HG03469 (cell line): ENCODE data around the gene MDFI.

Experiments used
- ATAC-seq: cut with Tn5 transposase; IDR thresholded peaks from one replicate; pipeline ENCODE4 v1.9.1; 2021; ENCODE audit warnings: mild to moderate bottlenecking, moderate library complexity, moderate number of reproducible peaks; ENCODE audit not compliant: unreplicated experiment

MDFI gene, protein sequence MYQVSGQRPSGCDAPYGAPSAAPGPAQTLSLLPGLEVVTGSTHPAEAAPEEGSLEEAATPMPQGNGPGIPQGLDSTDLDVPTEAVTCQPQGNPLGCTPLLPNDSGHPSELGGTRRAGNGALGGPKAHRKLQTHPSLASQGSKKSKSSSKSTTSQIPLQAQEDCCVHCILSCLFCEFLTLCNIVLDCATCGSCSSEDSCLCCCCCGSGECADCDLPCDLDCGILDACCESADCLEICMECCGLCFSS

DNA sequence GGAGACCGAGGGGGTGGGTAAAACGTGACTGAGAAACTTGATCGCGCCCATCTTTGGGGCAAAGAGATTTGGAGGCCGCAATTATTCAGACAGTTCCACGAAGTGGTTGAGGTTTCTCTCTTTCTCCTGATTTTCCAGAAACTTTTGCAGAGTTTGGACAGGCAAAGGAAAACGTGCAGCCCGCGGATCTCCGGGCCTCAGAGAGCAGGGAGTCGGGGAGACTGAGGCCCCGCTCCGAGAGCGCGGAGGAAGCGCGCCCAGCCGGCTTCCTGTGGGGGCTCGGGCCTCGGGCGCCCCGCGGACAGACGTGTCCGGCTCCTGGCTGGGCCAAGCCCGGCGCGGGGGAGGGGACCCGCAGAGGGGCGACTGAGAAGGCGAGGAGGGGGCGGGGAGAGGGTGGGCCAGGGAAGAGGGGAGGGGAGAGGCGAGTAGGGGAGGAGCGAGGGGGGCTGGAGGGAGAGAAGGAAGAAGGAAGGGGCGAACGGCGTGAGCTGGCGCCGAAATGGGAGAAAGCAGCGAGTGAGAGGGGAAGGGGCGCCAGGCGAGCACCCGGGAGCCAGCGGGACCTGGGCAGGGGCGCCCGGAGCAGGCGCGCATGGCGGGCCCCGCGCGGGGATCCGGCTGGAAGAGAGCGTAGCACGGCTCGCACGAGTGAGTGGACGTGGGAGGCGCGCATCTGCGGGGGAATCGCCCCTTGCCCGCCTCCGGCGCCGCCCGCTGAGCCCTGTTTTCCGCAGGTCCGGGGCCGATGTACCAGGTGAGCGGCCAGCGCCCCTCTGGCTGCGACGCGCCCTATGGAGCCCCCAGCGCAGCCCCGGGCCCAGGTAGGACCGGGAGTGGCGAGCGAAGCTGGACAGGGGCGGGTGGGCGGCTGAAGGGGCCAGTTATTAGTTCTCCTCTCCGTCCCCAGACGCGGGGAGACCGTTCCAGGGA lies at the start of gene MDFI:
MDFI (plus strand) TSS at position 467 of the 933 bp plus-strand sequence; CDS start at position 749, 282 bp downstream.
- no peak for ATAC-seq

DNA sequence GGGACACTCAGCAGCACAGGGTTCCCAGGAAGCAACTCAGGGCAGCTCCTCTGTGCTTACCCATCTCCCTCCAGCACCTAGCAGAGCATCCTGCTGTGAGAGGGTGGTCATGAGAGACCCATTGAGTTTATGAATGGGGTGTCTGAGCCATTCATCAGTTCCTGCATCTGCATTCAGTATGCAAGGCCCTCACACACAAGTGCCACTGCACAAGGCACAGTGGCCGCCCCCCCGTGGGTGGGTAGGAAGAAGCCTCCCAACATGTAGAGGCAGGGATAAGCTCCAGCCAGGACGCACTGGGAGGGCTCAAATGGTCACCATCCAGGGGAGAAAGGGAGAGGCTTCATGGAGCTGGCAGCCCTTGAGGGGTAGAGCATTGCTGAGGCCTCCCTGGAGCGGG lies 49.0 kb upstream of the MDFI start:
- ATAC-seq = no peak

DNA sequence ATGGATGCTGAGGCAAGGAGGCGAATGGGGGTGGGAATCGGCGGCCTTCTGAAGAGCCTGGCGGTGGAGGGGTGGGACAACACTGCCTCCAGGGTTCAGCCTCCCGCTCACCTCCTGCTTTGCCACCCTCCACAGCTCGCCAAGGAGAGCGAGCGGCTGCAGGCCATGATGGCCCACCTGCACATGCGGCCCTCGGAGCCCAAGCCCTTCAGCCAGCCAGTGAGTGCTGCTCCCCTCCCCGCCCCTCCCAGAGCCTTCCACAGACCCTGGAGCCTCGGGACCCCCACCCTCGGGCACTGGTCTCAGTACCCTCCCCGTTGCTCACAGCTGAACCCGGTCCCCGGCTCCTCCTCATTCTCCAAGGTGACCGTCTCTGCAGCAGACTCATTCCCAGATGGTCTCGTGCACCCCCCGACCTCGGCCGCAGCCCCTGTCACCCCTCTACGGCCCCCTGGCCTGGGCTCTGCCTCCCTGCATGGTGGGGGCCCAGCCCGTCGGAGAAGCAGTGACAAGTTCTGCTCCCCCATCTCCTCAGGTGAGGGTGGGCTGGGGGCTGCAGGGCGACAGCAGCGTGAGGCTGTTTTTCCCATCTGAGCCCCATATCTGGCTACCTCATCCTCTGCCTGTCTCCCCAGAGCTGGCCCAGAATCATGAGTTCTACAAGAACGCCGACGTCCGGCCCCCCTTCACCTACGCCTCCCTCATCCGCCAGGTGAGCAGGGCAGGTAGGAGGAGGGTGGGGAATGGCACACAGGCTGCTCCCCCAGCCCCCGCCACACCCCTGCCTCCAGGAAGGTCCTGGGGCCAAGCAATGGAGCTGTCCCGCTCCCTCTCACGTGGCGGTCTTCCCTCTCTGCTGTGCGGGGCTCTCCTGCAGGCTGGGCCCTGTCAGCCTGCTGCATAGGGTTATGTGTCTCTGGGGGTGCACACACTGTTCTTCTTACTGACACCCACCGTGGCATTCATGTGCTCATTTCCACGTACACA lies 48.3 kb upstream of the MDFI start:
- no peak for ATAC-seq

DNA sequence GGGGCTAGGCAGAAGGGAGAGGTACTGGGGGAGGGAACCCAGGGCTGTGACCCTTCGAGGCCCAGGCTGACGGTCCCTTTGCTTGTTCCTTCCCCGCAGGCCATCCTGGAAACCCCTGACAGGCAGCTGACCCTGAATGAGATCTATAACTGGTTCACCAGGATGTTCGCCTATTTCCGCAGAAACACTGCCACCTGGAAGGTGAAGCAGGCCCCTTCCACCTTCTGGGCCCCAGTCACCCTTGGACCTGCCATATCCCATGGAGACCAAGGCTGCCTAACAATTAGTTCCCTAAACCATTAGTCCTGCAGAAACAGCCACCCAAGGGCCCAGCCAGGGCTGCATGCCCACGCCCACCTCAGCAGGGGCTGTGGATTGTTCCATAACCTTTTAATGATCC lies 47.1 kb upstream of the MDFI start:
- no peak for ATAC-seq

DNA sequence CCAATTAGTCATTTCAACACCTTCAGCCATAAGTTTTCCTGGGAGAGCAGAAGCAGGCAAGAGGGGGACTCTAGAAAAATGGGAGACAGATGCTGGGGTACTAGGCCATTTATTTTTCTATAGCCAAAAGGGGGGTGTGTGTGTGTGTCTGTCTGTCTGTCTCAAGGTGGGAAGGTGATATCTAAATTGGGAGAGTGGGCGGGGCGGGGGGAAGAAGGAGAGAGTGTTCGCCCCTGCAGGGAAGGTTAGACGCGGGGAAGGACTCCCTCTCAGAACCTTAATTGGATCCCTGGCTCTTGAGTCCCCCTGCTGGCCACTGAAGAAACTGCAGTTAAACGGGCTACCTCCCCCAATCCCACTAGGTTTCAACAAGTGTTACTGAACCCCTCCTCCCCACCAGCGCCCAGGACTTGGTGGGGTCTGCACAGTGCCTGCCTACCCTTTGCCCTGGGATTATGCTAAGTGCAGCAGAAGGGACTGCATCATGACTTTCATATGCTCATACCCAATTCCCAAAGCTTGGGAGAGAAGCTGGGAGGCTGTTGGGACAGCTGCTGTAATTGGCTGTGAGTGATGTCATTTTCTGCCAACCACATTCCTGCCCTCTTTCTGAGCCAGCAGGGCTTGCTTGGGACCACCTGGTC lies 46.3 kb upstream of the MDFI start:
- ATAC-seq = no peak

DNA sequence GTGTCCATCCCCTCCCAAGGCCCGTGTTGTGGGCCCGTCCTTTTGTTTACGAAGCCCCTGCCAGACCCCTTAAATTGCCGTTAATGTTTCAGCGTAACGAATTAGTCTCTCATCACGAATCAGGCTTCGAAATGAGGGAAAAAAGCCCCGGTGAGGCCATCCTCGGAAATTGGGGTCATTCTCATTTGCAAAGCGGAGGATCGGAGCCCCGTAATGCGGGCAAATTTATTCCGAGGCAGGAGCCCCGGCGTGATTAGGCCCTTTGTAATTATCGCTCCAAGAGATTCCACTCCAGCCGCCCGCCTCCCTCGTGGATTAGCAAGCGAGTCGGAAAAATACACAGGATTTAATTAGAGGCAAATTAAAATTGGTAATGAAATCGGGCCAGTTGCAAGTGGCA lies 44.9 kb upstream of the MDFI start:
- ATAC-seq = no peak

DNA sequence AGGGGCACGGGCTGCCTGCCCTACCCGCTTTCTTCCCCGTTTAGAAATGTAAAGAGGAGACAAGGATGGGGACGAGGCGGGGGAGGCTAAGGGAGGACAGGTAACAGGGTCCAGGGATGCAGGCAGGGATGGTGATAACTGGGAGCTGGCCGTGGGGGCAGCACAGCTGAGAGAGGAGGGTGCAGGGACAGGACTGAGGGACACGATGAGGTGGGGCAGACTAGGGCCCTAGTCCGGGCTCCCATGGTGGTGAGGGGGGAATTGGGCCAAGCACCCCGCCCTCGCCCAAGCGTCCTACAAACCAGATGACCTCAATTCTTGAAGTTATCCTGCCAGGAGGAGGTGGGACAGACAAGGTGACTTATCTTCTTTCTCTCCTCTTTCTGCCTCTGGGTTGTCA lies 44.4 kb upstream of the MDFI start:
- ATAC-seq = no peak

DNA sequence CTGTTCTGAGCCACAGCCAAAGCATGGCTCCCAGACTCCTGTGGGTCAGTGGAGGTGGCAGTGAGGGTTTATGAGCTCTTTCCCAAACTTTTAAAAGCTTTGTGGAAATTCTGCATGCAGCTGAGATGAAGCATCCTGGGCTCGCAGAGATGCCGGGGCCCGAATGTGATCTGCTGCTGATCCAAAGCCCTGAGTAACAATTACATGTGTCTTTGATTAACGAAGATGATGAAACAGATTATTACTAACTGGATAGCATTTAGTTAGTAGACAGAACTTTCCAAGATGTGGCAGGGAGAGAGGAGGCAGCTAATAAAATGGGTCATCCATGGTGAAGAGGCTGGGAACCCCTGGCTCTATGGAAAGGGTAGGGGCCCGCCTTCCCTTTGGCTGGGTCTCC lies 43.9 kb upstream of the MDFI start:
- ATAC-seq = no peak

DNA sequence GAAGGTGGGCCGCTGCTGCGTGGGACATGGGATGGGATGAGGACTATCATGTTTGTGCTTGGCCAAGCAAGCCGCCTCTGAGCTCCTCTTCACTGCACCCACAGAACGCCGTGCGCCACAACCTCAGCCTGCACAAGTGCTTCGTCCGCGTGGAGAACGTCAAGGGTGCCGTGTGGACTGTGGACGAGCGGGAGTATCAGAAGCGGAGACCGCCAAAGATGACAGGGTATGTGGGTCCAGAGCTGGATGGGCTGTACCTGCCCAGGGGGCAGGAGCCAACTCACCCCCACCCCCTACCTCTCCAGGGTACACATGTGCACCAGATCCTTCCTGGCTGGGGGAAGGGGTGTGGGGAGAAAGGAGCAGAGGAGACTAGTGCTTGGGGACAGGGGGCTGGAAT lies 43.5 kb upstream of the MDFI start:
- ATAC-seq = no peak

DNA sequence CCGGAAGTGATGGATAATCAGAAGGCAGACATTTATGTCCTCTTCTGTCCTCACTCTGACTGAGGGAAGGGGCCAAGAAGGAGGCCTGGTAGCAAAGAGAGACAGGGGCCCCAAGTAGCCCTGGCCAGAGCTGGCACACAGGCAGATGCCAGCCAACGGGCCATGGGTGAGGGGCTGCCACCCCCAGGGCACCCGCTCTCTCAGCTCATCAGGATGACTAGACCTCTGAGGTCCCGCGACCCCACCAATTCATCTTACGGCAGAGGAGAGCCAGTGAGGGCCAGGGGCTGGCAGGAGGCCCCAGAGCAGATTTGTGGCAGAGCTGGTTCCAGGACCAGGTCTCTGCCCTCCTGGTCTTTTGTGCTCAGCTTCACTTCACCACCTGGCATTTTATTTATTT lies 43.1 kb upstream of the MDFI start:
- ATAC-seq = no peak

DNA sequence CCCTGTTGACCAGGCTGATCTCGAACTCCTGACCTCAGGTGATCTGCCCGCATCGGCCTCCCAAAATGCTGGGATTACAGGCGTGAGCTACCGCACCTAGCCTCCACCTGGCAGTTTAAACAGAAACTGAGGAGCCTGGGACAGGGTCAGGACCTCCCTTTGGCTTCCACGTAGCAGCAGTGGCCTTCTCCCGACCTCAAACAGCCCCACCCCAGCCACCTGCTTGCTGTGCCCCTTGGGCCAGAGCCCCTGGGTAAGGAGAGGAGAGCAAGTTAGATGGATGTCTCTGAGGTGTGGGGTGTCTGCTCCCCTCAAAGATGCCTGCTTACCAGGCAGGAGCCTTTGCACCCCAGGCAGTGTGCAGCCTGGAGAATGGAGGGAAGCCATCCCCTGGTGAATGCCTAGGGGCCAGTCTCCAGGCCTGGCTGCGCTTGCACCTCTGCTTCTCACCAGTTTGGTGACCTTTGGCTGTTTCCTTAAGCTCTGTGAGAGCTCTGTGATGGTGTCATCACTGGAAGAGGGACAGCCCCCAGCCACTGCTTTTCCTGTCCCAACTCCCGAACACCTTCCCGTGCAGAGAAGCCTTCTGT lies 42.1 kb upstream of the MDFI start:
- ATAC-seq = no peak

DNA sequence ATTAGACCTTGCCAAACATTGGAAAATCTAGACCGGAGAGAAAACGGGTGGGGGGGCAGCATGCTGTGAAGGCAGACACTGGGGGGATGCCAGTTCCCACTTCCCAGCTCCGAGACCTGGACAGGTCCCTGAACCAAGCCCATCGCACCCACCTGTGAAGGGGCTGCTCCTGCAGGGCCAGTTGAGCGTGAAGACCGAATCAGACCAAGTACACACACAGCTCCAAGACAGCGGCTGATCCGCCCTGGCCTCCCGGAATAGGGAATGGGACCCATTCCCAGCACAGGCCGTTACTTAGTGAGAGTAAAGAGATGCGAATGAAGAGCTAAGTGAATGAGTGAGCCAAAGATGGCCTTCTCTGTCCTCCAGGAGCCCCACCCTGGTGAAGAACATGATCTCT lies 41.5 kb upstream of the MDFI start:
- ATAC-seq = no peak

DNA sequence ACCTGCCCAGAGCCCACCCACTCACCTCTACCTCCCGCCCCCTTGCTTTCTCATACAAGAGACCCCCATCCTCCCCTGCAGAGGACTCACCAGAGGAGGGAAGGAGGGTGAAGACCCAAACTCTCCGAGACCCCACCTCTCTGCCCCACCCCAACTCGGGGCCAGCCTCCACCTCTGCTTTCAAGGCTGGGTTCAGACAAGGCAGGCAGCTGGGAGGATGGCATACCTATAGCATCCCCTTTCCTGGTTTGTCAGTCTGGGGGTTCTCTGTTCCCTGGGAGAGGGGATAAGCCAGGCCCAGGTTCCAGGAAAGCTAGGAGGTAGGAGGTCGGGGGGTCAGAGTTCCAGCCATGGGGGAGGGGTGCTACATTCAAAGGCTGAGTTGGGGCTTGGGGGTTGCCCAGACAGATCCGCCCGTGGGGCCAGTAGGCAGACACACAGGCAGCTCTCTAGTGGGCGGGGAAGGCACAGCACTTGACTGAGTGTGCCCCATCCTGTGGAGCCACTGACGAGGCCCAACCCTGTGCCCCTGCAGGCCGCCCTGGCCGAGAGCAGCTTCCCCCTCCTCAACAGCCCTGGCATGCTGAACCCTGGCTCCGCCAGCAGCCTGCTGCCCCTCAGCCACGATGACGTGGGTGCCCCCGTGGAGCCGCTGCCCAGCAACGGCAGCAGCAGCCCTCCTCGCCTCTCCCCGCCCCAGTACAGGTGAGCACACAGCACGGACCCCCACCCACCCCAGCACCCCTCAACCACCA lies 40.8 kb upstream of the MDFI start:
- ATAC-seq = no peak

DNA sequence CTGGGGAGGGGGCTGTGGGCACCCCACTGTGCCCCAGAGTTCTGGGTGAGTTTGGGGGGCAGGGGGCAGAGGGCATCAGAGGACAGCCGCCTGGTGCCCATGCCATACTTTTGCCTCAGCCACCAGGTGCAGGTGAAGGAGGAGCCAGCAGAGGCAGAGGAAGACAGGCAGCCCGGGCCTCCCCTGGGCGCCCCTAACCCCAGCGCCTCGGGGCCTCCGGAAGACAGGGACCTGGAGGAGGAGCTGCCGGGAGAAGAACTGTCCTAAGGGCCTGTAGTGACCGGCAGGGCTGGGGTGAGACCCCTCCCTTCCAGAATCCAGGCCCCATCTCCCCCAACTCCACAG lies 39.6 kb upstream of the MDFI start:
- no peak for ATAC-seq

DNA sequence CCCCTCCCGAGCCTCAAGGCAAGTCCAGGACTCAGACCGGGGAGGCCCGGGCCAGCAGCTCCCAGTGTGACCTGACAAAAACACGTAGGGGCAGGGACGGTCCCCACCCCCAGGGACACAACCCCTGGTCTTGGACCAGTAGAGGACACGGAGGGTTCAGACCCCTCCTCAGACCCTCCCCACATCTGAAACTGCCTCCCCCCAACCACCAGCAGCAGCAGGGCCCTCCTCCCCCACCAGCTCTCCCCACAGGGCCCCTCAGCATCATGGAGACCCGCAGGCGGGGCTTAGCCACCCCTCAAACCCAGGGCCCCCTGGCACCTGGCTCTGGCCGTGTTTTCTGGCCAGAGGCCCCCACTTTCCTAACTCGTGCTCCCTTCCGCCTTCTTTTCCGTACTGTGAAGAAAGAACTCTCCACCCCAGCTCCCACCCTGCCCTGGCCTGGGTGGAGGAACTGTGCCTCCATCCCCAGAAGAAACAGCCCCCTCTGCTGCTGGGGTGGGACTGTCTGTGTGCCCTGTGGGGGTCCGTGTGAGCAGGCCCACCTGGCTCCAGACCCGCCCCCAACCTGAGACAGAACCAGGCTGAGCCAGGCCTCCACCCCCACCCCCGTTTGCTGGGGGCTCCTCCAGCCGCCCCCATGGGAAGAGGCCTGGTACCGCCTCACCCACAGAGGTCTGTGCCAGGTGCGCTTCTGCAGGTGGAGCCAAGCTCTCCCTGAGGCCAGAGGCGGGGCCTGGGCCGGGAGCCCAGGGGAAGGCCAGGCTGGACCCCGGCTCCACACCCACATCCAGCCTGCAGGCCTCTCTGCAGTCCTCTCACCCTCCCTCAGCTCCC lies 39.0 kb upstream of the MDFI start:
- no peak for ATAC-seq

DNA sequence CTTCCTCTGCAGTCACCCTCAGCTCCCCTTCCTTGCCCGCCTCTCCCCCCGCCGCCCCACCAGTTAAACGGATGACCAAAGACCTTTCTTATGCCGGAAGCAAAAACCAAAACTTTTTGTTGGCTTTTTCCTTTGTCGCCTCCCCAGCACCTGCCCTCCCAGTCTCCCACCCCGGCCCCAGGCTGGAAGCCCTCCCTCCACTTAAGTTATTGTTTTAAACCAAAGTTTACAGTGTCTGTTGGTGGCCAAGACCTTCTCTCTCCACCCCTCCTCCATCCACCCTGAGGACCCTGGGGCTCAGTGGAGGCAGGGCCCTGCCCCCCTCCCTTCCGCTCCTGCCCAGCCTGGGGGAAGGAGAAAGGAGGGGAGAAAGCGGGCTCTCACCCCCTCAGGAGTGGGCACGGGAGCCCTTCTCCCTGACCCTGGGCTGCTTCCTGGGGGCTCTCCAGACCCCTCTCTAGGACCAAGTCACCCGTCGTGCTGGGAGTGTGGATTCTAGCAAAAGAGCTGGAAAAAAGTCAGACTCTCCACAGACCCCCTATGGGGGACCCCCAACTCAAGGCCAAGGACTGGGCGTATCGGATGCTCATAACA lies 38.3 kb upstream of the MDFI start:
- no peak for ATAC-seq

DNA sequence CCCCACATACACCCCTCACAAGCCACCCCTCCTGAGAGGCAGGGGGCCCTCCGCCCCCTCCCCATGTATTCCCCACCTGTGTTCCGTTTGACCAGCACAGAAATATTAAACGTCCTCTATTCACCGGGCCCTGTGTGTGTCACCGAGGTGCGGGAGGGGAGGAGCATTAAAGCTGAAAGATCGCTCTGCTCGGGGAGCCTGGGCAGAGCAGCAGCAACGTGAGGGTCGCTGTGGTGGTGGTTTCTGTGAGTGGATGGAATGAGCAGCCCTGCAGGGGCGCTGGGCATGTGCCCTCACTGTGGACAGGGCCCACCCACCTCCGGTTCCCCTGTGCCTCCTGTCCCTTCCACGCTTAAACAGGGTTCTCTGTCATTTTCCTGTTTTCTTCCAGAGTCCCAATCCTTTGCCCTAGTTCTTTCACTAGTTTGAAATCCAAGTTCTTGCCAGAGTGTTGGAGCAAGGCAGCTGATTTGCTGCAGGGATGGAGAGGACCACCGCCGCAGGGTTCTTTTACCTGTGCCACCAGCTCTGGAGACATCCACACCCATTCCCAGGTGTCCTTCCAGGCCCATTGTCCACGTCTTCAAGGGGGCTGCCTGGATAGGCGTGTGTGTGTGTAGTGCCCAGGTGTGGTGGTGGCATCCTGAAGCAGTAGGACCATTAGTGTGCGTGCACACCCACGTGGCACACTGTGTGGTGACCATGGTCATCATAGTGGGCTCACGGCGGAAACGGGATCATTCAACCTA lies 37.6 kb upstream of the MDFI start:
- no peak for ATAC-seq

DNA sequence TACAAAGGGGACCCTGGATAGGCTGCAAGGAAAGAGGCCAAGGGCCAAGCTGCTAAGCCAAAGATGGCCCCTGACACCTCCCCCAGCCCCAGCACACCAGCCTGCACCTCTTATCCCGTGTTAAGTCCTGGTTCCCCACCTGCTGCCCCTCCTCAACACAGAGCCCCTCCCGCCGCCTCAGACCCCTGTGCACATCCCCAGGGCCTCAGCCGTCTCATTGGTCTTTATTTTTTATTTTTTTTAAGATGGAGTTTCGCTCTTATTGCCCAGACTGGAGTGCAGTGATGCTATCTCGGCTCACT lies 37.1 kb upstream of the MDFI start:
- no peak for ATAC-seq
